ENCODE measurements around the gene HTT. TPM values are rescaled to one million over a fixed set of nuclear protein-coding genes. Genes with fewer than 3 reads are reported as not detected.

HTT gene
- total and polyA plus RNA-seq, 2 of the 13 experiments (the other 11 are each of a cell fraction or from before 2014, with no cell fraction given): 17.5 to 19.5 TPM

DNA sequence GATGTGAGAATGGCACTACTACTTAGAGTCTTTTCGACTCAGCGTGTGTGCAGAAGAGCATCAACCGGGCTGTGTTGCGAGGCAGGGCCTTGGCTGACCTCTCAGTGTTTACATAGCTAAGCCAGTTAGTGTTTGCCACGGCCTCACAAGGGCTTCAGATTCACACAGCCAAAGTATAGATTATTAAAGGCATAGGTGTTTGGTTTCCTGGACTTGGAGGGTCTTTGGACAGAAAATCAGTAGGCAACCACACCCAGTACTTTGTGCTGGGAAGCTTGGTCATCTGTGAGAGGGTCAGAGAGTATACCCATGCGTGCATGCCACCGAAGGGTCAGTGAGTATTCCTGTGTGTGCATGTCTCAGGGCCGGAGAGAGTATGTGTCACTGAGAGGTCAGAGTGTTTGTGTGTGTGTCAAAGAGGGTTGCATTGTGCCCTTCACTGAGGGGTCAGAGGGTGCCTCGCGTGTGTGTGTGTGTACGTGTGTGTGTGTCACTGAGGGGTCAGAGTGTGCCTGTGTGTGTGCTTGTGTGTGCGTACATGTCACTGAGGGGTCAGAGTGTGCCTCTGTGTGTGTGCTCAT lies 104.7 kb downstream of the HTT start (continued):
- TF ChIP-seq, protein P1, sequence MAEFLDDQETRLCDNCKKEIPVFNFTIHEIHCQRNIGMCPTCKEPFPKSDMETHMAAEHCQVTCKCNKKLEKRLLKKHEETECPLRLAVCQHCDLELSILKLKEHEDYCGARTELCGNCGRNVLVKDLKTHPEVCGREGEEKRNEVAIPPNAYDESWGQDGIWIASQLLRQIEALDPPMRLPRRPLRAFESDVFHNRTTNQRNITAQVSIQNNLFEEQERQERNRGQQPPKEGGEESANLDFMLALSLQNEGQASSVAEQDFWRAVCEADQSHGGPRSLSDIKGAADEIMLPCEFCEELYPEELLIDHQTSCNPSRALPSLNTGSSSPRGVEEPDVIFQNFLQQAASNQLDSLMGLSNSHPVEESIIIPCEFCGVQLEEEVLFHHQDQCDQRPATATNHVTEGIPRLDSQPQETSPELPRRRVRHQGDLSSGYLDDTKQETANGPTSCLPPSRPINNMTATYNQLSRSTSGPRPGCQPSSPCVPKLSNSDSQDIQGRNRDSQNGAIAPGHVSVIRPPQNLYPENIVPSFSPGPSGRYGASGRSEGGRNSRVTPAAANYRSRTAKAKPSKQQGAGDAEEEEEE (CRISPR knock-in tag; IDR thresholded peaks at IDR 0.05; ENCODE audit: borderline replicate concordance): no peak
- TF ChIP-seq, protein P2, sequence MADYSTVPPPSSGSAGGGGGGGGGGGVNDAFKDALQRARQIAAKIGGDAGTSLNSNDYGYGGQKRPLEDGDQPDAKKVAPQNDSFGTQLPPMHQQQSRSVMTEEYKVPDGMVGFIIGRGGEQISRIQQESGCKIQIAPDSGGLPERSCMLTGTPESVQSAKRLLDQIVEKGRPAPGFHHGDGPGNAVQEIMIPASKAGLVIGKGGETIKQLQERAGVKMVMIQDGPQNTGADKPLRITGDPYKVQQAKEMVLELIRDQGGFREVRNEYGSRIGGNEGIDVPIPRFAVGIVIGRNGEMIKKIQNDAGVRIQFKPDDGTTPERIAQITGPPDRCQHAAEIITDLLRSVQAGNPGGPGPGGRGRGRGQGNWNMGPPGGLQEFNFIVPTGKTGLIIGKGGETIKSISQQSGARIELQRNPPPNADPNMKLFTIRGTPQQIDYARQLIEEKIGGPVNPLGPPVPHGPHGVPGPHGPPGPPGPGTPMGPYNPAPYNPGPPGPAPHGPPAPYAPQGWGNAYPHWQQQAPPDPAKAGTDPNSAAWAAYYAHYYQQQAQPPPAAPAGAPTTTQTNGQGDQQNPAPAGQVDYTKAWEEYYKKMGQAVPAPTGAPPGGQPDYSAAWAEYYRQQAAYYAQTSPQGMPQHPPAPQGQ (CRISPR knock-in tag; IDR thresholded peaks at IDR 0.05; ENCODE audit: borderline replicate concordance): no peak
- no peak for TF ChIP-seq NONO (IDR thresholded peaks at IDR 0.05)
- no peak for TF ChIP-seq NONO (CRISPR knock-in tag; conservative IDR thresholded peaks at IDR 0.05)
- TF ChIP-seq ARID2 (CRISPR knock-in tag; IDR thresholded peaks at IDR 0.05; ENCODE audit: borderline replicate concordance): no peak
- no peak for TF ChIP-seq HDAC6 (IDR thresholded peaks at IDR 0.05; ENCODE audit: low read depth, low read length)
- TF ChIP-seq, protein P3, sequence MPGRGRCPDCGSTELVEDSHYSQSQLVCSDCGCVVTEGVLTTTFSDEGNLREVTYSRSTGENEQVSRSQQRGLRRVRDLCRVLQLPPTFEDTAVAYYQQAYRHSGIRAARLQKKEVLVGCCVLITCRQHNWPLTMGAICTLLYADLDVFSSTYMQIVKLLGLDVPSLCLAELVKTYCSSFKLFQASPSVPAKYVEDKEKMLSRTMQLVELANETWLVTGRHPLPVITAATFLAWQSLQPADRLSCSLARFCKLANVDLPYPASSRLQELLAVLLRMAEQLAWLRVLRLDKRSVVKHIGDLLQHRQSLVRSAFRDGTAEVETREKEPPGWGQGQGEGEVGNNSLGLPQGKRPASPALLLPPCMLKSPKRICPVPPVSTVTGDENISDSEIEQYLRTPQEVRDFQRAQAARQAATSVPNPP (CRISPR knock-in tag; IDR thresholded peaks at IDR 0.05): no peak
- no peak for TF ChIP-seq KAT8 (CRISPR knock-in tag; IDR thresholded peaks at IDR 0.05)
- peak; percentile 86 for TF ChIP-seq FOXA3 (CRISPR knock-in tag; IDR thresholded peaks at IDR 0.05)
- no peak for TF ChIP-seq EHMT2 (IDR thresholded peaks at IDR 0.05; ENCODE audit: borderline replicate concordance, low read depth, low read length)
- TF ChIP-seq PITX1 (CRISPR knock-in tag; IDR thresholded peaks at IDR 0.05): peak; percentile 95
- TF ChIP-seq TARDBP (CRISPR knock-in tag; IDR thresholded peaks at IDR 0.05): peak; percentile 26; the same call in 1 of the 2 replicates
- TF ChIP-seq ZNF354B (CRISPR knock-in tag; IDR thresholded peaks at IDR 0.05): no peak
- TF ChIP-seq GABPA (IDR thresholded peaks at IDR 0.05; ENCODE audit: low read depth, low read length): no peak
- TF ChIP-seq GABPA (CRISPR knock-in tag; IDR thresholded peaks at IDR 0.05; ENCODE audit: low read depth): no peak
- TF ChIP-seq, protein P4, sequence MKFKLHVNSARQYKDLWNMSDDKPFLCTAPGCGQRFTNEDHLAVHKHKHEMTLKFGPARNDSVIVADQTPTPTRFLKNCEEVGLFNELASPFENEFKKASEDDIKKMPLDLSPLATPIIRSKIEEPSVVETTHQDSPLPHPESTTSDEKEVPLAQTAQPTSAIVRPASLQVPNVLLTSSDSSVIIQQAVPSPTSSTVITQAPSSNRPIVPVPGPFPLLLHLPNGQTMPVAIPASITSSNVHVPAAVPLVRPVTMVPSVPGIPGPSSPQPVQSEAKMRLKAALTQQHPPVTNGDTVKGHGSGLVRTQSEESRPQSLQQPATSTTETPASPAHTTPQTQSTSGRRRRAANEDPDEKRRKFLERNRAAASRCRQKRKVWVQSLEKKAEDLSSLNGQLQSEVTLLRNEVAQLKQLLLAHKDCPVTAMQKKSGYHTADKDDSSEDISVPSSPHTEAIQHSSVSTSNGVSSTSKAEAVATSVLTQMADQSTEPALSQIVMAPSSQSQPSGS (CRISPR knock-in tag; IDR thresholded peaks at IDR 0.05): no peak
- TF ChIP-seq, protein P5, sequence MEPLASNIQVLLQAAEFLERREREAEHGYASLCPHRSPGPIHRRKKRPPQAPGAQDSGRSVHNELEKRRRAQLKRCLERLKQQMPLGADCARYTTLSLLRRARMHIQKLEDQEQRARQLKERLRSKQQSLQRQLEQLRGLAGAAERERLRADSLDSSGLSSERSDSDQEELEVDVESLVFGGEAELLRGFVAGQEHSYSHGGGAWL (CRISPR knock-in tag; IDR thresholded peaks at IDR 0.05): no peak
- TF ChIP-seq ZNF207 (IDR thresholded peaks at IDR 0.05; ENCODE audit: borderline replicate concordance): no peak
- TF ChIP-seq FOXK2 (IDR thresholded peaks at IDR 0.05): 0 out of 2 replicates have a peak, but pooled peaks have one; percentile 4
- TF ChIP-seq NCOA2 (CRISPR knock-in tag; IDR thresholded peaks at IDR 0.05): no peak
- TF ChIP-seq SPEN (CRISPR knock-in tag; IDR thresholded peaks at IDR 0.05; ENCODE audit: low read depth): no peak
- no peak for TF ChIP-seq FIP1L1 (IDR thresholded peaks at IDR 0.05; ENCODE audit: borderline replicate concordance, insufficient read depth, low read depth, low read length)
- TF ChIP-seq TBL1XR1 (IDR thresholded peaks at IDR 0.05; ENCODE audit: borderline replicate concordance, low read length, partially characterized antibody): no peak
- no peak for TF ChIP-seq AHR (CRISPR knock-in tag; IDR thresholded peaks at IDR 0.05)
- no peak for TF ChIP-seq TCF12 (IDR thresholded peaks at IDR 0.05)
- TF ChIP-seq TCF12 (CRISPR knock-in tag; IDR thresholded peaks at IDR 0.05): no peak

Measured in HepG2 (cell line).